HG02763 (cell line): ENCODE measurements around the gene RHAG.
"Not testable (repeated sequence)": the region's sequence is repeated elsewhere in the genome, so short reads cannot be mapped to it uniquely, and the experiment has no call there.

Experiments
- ATAC-seq: cut with Tn5 transposase; IDR thresholded peaks from one replicate; pipeline ENCODE4 v1.9.1; 2021; ENCODE audit warnings: mild to moderate bottlenecking, moderate library complexity; ENCODE audit not compliant: unreplicated experiment

RHAG gene

DNA sequence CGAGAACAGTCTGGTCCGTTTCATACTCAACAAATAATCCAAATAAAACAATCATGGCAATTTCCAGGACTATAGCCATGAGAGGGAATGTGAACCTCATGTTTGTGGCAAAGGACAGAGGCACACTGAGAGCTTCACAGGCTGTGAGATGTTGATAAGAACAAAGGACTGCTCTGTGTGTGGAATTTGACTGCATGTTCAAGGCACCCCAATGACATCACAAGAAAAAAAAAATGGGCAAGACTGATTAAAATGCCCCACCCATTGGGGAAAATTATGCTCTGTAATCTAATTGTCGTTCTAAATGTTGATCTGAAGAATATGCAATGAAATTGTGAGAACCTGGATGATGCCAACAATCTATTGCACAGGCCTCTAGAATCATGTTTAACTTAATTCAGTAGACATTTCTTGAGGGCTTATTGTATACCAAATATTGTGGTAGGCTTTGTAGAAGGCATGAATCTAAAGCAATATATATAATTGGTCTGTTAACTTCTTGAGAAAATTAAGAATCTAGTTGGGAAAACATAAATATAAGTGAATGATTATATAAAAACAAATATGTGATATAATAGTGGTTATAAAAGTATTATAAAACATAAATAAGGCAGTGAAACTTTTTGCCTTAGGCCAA, at the start of gene RHAG:
Gene RHAG (minus strand): TSS at position 127 of the 637 bp plus-strand sequence. CDS start 27 bp downstream, at position 100.
- no peak for ATAC-seq

DNA sequence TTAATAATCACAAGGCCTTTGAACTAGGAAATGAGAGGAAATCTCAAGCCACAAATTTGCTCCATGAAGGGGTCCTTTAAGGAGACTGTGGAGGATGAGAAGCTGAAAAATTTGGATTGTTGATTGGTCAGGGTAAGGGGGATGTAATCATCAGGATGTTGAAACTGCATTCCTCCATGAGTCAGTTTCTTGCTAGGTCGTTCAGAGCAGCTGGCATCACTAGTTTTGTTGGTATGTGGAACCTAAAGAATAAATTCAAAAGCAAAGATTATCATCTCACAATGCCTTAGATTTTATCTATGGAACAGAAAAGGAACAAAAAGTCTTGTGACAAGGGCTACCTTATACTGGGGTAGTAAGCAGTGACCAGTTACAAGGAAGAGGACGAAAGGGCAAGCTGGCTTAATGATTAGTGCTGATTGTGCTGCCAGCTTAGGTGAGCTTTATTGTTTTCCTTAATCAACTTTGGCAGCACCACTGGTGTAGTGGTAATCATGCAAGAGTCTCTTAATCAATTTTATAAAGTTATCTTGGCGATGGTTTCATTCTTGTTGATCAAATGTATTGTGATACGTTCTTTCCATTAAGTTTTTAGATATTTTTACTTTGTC, 40.1 kb upstream of the RHAG start:
- ATAC-seq = no peak

DNA sequence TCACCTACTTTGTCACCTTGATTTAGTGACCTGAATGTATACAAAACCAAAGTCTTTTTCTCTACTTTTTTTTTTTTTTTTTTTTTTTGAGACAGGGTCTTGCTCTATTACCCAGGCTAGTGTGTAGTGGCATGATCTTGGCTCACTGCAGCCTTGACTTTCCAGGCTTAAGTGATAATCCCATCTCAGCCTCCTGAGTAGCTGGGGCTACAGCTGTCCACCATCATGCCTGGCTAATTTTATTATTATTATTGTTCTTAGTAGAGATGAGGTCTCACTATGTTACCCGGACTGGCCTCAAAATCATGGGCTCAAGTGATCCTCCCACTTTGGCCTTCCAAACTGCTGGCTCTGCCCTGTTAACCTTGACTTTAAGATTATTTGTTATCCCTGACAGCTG, 39.2 kb upstream of the RHAG start:
- ATAC-seq = no peak

DNA sequence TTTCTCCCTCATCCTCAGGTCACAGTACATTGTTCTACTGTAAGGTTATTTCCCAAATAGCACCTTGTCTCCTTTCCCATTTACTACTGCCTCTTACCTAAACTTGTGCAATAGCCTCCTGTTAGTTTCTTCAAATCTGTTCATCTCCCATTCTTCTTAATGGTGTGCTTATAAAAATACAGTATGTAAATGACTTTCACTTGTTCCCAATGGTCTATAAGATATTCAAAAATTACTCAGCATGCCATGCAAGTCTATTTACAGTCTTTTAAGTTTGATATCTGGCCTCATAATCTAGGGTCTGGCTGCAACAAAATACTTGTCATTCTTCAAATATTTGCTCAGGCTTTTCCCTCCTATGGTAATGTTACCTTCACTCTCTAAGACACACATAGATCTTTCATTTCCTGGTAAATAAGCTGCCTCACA, 31.5 kb upstream of the RHAG start:
- ATAC-seq = no peak

DNA sequence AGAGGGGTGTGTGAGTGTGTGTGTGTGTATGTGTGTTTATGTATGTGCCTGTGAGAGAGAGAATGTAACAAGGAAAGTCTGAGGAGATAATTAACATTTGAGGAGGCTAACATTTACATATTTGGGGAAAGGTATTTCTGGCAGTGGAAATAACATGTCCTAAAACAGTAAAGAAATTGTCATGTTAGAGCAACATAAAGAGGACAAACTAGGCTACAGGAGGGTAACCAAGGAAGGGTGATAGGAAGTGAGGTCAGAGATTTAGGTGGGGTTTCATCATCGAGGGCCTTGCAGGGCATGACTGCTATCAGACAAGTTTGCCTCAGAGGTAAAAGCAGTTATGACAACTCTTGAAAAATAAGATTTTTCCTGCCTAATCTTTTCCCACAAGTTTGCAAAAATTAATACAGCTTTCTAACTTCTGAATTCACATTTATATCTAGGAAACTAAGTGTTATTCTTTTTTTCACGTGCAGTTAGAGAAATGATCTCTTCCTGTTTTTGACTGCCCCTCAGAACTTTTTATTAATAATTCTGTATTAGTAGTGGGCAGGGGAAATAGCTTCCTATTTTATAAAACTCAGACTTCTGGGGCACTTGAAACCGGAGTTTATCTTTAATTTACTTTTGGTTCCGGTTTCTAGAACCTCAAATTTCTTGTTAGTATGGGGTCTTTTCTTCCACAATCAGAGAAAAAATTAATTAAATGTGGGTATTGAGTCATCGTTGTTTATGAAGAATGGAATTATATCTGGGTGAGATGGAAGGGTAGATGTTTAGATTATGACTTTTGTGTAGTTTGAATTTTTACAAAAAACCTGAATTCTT, 30.5 kb upstream of the RHAG start:
- no peak for ATAC-seq

DNA sequence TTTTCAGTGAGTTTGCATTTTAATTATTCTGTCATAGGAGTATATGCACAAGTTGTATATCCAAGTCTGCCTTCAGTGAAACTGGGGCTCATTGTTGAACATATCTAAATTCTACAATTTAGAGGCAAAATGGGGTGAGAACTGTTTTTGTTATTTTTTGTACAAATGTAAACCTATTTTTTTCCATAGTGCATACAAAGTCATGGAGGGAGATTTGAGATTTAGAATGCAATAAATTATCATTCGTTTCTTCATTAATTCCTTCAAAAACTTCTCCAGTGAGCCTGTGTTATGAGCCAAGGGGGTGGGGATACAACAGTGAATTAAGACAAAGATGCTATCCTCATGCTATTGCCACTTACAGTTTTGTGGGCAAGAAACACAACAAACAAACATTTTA, 29.8 kb upstream of the RHAG start:
- ATAC-seq = no peak

- no peak for ATAC-seq
Observed at GRCh38 chr6:49664817-49665216, 28.2 kb upstream of the RHAG start.

GRCh38 chr6:49664054-49664453, 27.4 kb upstream of the RHAG start:
- ATAC-seq = not testable (repeated sequence)

GRCh38 chr6:49662892-49663261, 26.2 kb upstream of the RHAG start:
- ATAC-seq = no peak

- no peak for ATAC-seq
Observed at GRCh38 chr6:49662231-49662891, 25.7 kb upstream of the RHAG start.

DNA sequence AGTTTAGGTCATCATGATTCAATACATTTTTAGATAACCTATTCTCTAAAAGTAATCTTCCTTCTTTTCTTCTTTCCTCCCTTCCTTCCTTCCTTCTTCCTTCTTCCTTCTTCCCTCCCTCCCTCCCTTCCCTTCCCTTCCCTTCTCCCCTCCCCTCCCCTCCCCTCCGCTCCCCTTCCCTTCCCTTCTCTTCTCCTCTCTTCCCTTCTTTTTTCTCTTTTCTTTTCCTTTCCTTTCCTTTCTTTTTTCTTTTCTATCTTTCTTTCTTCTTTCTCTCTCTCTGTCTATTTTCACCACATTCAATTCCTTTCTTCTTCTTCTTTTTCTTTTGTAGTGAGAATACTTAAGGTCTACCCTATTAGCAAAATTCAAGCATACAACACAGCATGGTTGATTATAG, 17.3 kb upstream of the RHAG start:
- no peak for ATAC-seq

DNA sequence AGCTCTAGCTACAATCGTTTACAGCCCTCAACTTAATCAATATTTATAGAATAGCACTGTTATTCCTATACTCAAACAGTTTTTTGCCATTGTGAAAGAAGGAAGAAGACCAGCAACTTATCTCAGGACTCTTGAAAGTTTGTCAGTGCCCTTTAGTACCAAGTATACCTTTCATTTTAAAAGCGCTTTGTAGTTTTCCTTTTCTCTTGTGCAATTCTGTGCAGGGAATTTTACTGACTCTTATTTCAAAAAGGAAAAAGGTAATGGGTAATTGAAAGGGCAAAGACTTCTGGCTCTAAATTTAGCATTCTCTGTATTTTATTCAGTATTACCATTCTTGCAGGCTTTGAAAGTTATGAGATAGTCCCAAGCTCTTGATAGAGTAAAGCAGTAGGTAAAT, 16.8 kb upstream of the RHAG start:
- no peak for ATAC-seq

GRCh38 chr6:49651239-49651638, 14.6 kb upstream of the RHAG start:
- no peak for ATAC-seq

DNA sequence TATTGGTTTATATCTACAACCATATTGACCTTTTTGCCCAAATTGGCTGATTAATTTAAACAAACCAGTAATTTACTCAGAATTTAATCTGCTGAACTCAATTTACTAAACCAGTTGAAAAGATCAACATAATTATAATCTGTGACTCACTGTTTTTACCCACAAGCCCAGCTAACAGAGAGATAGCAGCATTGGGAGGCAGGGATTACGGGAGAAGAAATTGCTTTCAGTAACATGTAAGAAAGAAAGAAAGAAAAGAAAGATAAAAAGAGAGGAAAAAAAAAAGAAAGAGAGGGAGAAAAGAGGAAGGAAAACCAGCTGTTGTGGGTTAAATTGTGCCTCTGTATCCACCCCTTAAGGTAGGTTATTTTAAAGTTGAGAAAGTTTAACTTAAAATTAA, 13.3 kb upstream of the RHAG start:
- ATAC-seq = no peak

DNA sequence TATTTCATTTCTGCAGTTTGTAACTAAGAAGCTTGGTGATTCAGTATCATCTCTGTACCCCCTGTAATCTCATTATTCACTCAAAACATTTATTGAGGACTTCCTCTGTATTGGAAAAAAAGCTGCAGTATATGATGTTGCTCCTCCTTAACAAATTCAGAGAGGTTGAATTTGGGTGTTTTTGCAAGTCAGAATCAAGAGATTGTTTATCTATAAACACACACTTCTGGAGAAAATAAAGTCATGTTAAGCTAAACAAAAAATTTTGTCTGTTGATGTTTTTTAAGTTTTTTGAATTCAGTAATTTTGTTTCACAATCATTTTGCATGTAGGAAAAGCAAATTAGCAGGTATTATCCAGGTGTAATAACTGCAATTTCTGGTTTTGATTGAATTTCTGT, 11.4 kb upstream of the RHAG start:
- no peak for ATAC-seq

DNA sequence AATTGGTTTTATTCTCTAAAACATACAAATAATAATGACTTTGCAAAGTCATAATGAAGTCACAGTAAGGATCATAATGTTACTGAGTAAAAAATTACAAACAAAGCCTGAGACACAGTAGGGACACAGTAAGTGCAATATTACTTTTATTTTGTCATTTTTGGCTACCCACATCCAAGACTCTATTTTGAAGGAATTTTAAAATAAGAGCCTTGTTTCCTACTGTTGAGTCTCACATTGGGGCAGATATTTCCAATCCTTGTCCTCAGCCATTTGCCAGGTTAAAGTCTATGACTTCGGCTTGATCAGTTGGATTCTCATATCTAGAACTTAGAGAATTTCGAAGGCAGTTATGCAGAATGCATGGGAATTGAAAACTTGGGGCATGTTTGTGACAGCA, 10.8 kb upstream of the RHAG start:
- ATAC-seq = no peak

- ATAC-seq = no peak
Observed at GRCh38 chr6:49646942-49647341, 10.3 kb upstream of the RHAG start.

DNA sequence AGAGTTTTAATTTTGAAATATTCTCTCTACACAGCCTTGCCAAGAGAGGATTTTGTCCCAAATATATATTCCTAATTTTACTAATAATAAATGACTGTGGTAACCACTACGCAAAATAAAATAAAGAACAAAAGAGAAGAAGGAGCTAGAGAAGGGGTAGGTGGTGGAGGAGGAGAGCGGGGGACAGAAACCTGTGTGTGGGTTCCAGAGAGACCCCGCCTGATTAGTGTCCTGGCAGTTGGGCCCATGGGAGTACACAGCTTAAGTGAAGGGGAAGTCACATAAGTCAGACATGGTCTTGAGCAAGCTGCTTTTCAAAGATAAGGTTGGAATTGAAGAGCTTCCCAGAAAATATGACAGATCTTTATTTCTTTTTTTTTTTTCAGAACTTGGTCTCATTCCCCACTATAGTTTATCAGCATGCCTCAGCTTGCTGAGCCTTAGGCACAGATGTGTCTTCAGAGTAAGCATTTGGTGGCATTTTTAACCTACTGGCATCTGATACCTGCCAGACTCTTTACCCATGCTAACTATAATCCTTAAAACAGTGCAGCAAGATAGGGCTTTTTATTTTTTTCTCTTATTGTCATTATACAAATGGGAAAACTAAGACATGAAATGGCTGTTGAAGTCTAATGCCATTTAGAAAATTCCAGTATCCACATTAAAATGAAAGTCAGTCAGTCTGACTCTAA, 9.6 kb upstream of the RHAG start:
- ATAC-seq = no peak

DNA sequence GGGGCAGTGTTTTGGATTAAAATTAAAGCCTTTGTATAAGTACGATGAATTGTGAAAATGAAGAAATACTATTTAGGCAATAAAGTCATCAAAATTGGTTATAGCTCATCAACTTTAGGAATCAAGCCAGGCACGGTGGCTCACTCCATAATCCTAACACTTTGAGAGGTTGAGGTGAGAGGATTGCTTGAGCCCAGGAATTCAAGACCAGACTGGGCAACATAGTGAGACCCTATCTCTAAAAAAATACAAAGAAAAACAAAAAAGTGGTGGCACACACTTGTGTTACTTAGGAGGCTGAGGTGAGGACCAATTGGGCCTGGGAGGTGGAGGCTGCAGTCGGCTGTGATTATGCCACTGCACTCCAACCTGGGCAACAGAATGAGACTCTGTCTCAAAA, 8.5 kb upstream of the RHAG start:
- no peak for ATAC-seq

GRCh38 chr6:49639177-49639817, 2.7 kb upstream of the RHAG start:
- ATAC-seq = no peak

GRCh38 chr6:49637350-49637731, 702 bp upstream of the RHAG start:
- no peak for ATAC-seq
